Measurements from ENCODE around the gene KRT16.
A peak's percentile ranks its signal among the peaks of the same experiment; 100 is the strongest.

The KRT16 gene

GRCh38 chr17:41656249-41657023 lies 43.9 kb upstream of the KRT16 start:
- TF ChIP-seq CTCF (IDR thresholded peaks at IDR 0.05; ENCODE audit: low read depth, low read length): no peak
- H3K4me3 ChIP-seq (ENCODE audit: low read depth, low read length): no peak overlapping the region
- H3K4me1 ChIP-seq: no peaks in the 10 kb centered on the region
- no peaks in the 10 kb centered on the region for H3K27me3 ChIP-seq
- no peaks in the 10 kb centered on the region for H3K9me3 ChIP-seq
- no peaks in the 10 kb centered on the region for H3K36me3 ChIP-seq
- DNase-seq: no peak

GRCh38 chr17:41655611-41656111 lies 43.1 kb upstream of the KRT16 start:
- no peak for TF ChIP-seq CTCF (IDR thresholded peaks at IDR 0.05; ENCODE audit: low read depth, low read length)
- H3K36me3 ChIP-seq: no peaks in the 10 kb centered on the region
- H3K4me1 ChIP-seq: no peaks in the 10 kb centered on the region
- H3K27me3 ChIP-seq: no peaks in the 10 kb centered on the region
- peak; percentile 65 for DNase-seq
- no peaks in the 10 kb centered on the region for H3K9me3 ChIP-seq
- no peak overlapping the region for H3K4me3 ChIP-seq (ENCODE audit: low read depth, low read length)

GRCh38 chr17:41654678-41655607 lies 42.4 kb upstream of the KRT16 start:
- Histone ChIP-seq H3K36me3 (no peaks in the 10 kb centered on the region), H3K4me1 (no peaks in the 10 kb centered on the region), H3K9me3 (no peaks in the 10 kb centered on the region), H3K27me3 (no peaks in the 10 kb centered on the region), H3K4me3 (ENCODE audit: low read depth, low read length) (no peak overlapping the region)
- TF ChIP-seq CTCF (IDR thresholded peaks at IDR 0.05; ENCODE audit: low read depth, low read length): no peak
- DNase-seq: no peak

- Histone ChIP-seq H3K4me1 (no peaks in the 10 kb centered on the region), H3K9me3 (no peaks in the 10 kb centered on the region), H3K36me3 (no peaks in the 10 kb centered on the region), H3K27me3 (no peaks in the 10 kb centered on the region), H3K4me3 (ENCODE audit: low read depth, low read length) (no peak overlapping the region)
- no peak for DNase-seq
- no peak for TF ChIP-seq CTCF (IDR thresholded peaks at IDR 0.05; ENCODE audit: low read depth, low read length)
Measured at GRCh38 chr17:41653892-41654677, 41.5 kb upstream of the KRT16 start.

- H3K9me3 ChIP-seq: no peaks in the 10 kb centered on the region
- TF ChIP-seq CTCF (IDR thresholded peaks at IDR 0.05; ENCODE audit: low read depth, low read length): no peak
Measured at GRCh38 chr17:41653421-41653820, 40.9 kb upstream of the KRT16 start.

More at GRCh38 chr17:41653421-41653820, 40.9 kb upstream of the KRT16 start:
- H3K27me3 ChIP-seq: no peaks in the 10 kb centered on the region
- H3K4me1 ChIP-seq: no peaks in the 10 kb centered on the region
- no peak for DNase-seq
- no peaks in the 10 kb centered on the region for H3K36me3 ChIP-seq
- H3K4me3 ChIP-seq (ENCODE audit: low read depth, low read length): no peak overlapping the region
